ENCODE results near the gene KLHDC4.
"Not testable (repeated sequence)": the region's sequence is repeated elsewhere in the genome, so short reads cannot be mapped to it uniquely, and the experiment has no call there.

Gene KLHDC4

GRCh38 chr16:87742781-87743490 is 22.9 kb downstream of the KLHDC4 start:
- DNase-seq (ENCODE audit: low read depth in 2 of 2), result no peak

- no peak for DNase-seq (ENCODE audit: low read depth in 2 of 2)
Observed at GRCh38 chr16:87741700-87742415, 23.9 kb downstream of the KLHDC4 start.

GRCh38 chr16:87740909-87741424 is 24.8 kb downstream of the KLHDC4 start:
- DNase-seq (ENCODE audit: low read depth in 2 of 2), result no peak

GRCh38 chr16:87740441-87740840 is 25.3 kb downstream of the KLHDC4 start:
- no peak for DNase-seq (ENCODE audit: low read depth in 2 of 2)

DNA sequence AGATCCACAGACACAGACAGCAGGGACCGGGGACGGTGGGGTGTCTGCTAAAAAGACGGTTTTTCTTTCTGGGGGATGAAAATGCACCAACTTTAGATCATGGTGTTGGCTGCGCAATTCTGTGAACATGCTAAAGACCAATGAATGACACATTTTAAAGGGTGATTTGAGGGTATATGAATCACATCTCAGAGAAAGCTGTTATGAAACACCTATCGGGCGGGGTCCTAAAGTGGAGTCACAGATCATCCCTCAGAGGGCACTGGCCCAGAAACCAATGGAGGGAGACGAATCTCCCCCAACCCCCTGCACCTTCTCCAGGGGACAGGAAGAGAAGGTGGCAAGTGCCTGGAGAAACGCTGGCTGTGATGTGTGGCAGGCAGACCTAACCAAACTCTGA is 26.0 kb downstream of the KLHDC4 start:
- no peak for DNase-seq (ENCODE audit: low read depth in 2 of 2)

GRCh38 chr16:87736008-87736382 is 29.8 kb downstream of the KLHDC4 start:
- no peak for DNase-seq (ENCODE audit: low read depth in 2 of 2)

- no peak for DNase-seq (ENCODE audit: low read depth in 2 of 2)
Observed at GRCh38 chr16:87735270-87736007, 30.3 kb downstream of the KLHDC4 start.

DNA sequence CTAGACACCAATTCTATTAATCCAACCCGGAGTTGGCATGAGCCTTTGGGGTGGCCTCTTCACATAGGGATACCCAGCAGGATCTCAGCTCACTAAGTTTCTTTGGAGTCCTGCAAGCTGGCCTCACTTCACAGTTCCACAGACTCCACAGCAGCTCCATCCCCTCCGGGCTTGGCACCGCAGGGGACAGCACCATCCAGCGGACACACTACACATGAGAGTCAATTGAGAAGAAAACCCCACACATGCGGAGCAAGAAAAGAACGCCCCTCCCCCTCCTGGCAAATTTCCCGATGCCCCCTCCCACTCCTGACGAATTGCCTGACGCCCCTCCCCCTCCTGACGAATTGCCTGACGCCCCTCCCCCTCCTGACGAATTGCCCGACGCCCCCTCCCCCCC is 31.1 kb downstream of the KLHDC4 start:
- no peak for DNase-seq (ENCODE audit: low read depth in 2 of 2)

DNA sequence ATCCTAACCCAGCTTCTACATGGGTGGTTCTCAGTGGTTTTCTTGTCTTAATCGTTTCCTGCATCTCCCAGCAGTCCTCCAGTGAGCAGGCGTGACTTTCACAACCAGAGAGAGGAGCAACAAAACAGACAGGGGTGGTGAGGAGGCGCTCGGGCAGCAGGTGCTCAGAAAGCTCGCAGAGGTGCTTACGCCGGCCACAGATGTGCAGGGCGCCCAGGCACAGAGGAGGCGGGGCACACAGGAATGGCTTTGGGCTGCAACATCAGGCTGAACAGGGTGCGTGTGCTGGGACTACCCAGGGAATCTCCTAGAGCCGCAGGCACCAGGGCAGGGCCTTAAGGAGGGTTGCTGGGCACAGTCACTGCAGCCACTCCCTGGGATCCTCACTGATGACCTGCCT is 32.6 kb downstream of the KLHDC4 start:
- DNase-seq (ENCODE audit: low read depth in 2 of 2), result no peak

DNA sequence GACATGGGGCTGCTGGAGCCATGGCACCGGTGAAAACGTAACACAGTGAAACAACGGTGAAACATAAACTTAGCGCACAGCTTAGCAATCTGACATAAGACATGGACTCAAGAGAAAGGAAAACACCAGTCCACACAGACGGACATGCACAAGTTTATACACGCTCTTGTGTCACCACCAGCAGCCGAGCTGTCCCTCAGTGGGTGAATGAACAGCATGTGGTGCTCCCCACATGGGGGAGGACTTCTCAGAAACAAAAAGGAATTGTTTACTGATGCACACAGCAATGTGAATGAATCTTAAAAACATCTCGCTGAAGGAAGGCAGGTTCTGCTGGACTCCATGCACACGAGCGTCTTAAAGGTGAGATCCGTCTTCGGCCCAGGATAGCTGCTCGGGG is 34.2 kb downstream of the KLHDC4 start:
- DNase-seq (ENCODE audit: low read depth in 2 of 2), result no peak

- no peak for DNase-seq (ENCODE audit: low read depth in 2 of 2)
Observed at GRCh38 chr16:87729266-87729954, 36.4 kb downstream of the KLHDC4 start.

DNA sequence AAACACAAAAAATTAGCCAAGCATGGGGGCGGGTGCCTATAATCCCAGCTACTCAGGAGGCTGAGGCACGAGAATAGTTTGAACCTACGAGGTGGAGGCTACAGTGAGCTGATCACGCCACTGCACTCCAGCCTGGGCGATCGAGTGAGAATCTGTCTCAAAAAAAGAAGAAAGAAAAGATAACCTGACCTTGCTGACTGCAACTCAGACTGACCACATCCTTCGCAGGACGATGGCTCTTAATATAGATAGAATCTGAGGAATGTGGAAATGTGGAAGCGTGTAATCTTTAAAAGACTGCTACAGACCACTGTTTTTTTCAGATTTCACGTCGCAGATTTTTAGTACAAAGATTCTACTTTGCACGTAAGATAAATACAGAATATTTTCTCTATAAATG is 37.8 kb downstream of the KLHDC4 start:
- no peak for DNase-seq (ENCODE audit: low read depth in 2 of 2)

- no peak for DNase-seq (ENCODE audit: low read depth in 2 of 2)
Observed at GRCh38 chr16:87727346-87727745, 38.4 kb downstream of the KLHDC4 start.

GRCh38 chr16:87726577-87726976 is 39.2 kb downstream of the KLHDC4 start:
- not testable (repeated sequence) for DNase-seq (ENCODE audit: low read depth in 2 of 2)

DNA sequence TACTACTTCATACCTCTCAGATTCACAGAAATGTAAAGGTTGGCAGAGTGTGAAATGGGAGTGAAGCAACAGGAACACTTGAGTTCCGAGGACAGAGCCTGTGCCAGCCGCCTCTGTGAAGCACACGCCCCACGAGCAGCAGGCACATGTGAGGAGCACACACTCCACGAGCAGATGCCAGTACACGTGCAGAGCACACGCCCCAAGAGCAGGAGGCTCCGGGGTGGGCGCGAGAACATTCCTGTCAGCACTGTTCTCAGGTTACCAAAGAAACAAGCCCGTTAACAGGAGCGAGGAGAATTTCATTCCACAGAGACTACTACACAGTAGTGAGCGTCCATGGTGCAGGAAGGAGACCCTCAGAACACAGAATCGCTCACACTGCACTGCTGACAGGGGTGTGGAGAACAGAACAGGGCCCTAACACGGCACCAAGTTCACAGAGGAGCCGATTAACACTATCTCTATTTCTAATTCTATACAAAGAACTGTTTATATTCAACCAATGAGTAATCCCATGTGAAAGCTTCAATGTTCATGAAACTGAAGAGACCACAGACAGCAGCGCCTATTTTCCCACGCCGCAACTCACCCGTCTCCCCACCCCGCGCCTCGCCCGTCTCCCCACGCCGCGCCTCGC is 40.1 kb downstream of the KLHDC4 start:
- no peak for DNase-seq (ENCODE audit: low read depth in 2 of 2)

DNA sequence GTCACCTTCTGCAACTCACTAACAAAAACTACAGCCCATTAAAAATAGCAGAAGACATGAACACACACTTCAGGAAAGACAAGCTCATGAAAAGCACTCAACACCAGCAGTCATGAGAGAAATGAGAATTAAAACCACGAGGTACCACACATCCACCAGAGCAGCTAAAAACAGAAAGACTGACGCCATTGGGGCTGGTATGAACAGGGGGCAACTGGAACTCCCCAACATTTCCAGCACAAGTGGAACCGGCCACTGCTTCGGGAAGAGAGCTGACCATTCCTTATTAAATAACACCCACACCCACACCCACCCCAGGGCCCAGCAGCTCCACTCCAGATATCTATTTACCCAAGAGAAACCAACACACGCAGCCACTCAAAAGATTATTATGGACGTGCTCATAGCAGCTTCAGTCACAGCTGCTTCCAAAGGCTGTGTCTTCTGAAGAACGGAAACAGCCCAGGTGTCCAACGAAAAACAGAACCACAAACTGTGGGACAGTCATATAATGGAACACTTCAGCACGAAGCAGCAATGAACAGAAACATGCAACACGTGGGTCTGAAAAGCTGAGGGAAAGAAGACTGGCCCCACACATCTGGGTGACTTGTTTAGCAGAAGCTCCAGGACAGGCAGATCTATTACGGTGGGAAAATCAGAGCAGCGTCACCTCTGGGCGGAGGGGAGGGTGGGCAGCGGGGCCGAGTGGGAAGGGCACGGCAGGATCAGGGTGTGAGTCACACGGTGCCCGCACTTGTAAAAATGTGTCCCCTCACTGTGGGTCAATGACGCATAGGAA is 41.1 kb downstream of the KLHDC4 start:
- DNase-seq (ENCODE audit: low read depth in 2 of 2), result peak; percentile 28 to 61

- peak in 1 of 2 donors; percentile 16 for DNase-seq (ENCODE audit: low read depth in 2 of 2)
Observed at GRCh38 chr16:87723226-87723623, 42.6 kb downstream of the KLHDC4 start.

DNA sequence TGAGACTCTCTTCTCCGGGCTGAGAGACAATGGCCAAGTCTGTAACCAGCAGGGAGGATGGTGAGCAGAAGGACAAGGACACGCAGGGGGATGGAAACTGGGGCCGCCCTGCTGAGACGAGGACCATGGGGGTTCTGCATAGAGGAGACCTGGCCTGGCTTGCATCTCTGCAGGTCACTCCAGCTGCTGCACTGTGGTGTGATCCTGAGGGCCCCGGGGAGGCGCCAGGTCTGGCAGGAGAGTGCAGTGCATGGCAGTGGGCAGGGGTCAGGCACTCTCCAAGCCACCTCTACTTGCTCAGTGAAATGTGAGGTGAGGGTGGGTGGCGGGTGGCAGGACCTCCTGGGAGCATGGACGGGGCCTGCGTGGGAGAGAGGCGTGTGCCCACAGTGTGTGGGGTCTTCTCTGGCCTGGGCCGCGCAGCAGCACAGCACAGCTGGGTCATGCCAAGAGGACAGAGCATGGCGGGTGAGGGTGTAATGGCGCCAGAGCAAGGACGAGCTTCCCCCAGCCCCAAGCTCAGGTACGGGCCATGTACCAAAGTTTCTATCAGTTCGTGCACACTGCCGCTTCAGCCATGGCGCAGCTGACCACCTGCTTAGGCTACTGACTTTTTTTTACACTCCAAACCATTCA is 43.1 kb downstream of the KLHDC4 start:
- DNase-seq (ENCODE audit: low read depth in 2 of 2), result no peak

- DNase-seq (ENCODE audit: low read depth in 2 of 2), result no peak
Observed at GRCh38 chr16:87721622-87722585, 43.9 kb downstream of the KLHDC4 start.

Data from stimulated activated CD8-positive, alpha-beta memory T cell treated with anti-CD3 and anti-CD28 coated beads, Interleukin-7, amount 100 ng/mL, for 4 hours (primary cell).